ENCODE measurements around the gene COPRS. TPM values are rescaled to one million over a fixed set of nuclear protein-coding genes. Genes with fewer than 3 reads are reported as not detected.

The COPRS gene
- total RNA-seq, 4 donors from 2014 or later = 72.1 to 117 (median 83.1) TPM

DNA sequence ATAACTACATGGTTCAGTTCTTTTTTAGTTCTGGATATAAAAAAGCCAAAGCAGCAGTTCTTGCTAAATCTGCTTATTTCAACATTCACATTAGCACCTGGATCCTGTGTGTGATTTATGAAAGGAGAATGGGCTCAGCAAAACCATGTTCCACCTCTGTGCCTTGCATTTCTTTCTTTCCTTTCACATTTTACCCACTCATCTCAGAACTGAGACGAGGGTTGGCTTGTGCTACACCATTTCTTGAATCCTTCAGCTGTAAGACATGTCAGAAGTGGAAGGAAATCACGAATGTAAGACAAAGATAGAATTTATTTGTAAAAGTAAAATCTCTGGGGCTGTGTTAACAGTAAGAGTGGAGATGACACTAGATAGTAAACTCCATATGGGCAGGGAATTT is 43.6 kb upstream of the COPRS start:
- TF ChIP-seq EP300 (IDR thresholded peaks at IDR 0.05) (no peak), POLR2A (IDR thresholded peaks at IDR 0.05) (no peak)
- TF ChIP-seq, protein P1, sequence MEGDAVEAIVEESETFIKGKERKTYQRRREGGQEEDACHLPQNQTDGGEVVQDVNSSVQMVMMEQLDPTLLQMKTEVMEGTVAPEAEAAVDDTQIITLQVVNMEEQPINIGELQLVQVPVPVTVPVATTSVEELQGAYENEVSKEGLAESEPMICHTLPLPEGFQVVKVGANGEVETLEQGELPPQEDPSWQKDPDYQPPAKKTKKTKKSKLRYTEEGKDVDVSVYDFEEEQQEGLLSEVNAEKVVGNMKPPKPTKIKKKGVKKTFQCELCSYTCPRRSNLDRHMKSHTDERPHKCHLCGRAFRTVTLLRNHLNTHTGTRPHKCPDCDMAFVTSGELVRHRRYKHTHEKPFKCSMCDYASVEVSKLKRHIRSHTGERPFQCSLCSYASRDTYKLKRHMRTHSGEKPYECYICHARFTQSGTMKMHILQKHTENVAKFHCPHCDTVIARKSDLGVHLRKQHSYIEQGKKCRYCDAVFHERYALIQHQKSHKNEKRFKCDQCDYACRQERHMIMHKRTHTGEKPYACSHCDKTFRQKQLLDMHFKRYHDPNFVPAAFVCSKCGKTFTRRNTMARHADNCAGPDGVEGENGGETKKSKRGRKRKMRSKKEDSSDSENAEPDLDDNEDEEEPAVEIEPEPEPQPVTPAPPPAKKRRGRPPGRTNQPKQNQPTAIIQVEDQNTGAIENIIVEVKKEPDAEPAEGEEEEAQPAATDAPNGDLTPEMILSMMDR (IDR thresholded peaks at IDR 0.05) = no peak
- no peak overlapping the region for H3K4me3 ChIP-seq
- H3K4me1 ChIP-seq = peaks cover 0 to 42% (median 14%) of the 10 kb centered on the region in 4 donors
- WGBS, 2 donors = 68 to 73% methylated on average over 2 of the region's 2 CpGs
- DNase-seq (ENCODE audit: low spot score in 2 of 2) = no peak
- no peak overlapping the region for H3K27ac ChIP-seq
- H3K27me3 ChIP-seq = no peaks in the 10 kb centered on the region
- peaks cover 0 to 18% (median 0%) of the 10 kb centered on the region in 3 donors for H3K36me3 ChIP-seq
- H3K9me3 ChIP-seq = no peaks in the 10 kb centered on the region

DNA sequence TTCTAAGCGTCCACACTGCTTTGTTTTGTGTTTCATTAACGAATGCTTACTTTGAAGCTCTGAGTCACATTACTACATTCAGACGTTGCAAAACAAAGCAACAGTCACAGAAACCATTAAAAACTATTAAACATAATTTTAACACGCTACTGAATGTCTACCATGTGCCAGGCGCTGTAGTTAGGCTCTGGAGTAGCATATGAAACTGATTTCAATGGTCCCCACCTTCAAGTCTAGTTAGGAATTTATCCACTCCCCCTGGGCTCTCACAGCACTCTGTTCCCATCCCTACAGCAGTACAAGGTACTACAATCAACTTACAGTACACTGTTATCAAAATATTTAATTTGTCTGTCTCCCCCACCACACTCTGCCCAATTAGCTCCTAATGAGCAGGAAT is 41.8 kb upstream of the COPRS start:
- Histone ChIP-seq H3K4me1 (peaks cover 0 to 36% (median 14%) of the 10 kb centered on the region in 4 donors), H3K27ac (peak overlapping the region in 3 of 4 donors; percentile 52 to 85 (median 60)), H3K36me3 (peaks cover 0 to 34% (median 3%) of the 10 kb centered on the region in 3 donors), H3K27me3 (no peaks in the 10 kb centered on the region), H3K4me3 (peak overlapping the region; percentile 52 to 89 (median 68)), H3K9me3 (no peaks in the 10 kb centered on the region)
- WGBS, 2 donors = 12% methylated on average over 5 of the region's 5 CpGs
- no peak for DNase-seq (ENCODE audit: low spot score in 2 of 2)
- TF ChIP-seq, protein P1 (IDR thresholded peaks at IDR 0.05) = no peak
- TF ChIP-seq EP300 (IDR thresholded peaks at IDR 0.05) = no peak
- TF ChIP-seq POLR2A (IDR thresholded peaks at IDR 0.05) = no peak

DNA sequence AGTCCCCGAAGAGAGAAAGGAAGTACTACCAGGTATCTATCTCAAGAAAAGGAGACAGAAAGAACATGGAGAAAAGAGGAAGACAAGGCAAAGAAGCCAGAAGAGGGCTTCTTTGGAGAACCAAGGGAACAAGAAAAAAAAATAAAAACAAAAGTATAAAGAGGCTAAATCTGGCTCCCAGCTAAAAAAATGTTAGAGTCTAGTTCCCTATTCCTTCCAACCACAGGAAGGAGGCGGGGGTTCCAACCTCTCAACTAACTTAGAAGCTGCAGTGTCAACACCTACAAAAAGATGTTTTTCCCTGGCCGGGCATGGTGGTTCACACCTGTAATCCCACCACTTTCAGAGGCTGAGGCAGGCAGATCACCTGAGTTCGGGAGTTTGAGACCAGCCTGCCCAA is 29.1 kb upstream of the COPRS start:
- Histone ChIP-seq H3K4me1 (no peaks in the 10 kb centered on the region), H3K27me3 (no peaks in the 10 kb centered on the region), H3K36me3 (peaks cover 0 to 100% (median 17%) of the 10 kb centered on the region in 3 donors), H3K27ac (no peak overlapping the region), H3K9me3 (no peaks in the 10 kb centered on the region), H3K4me3 (no peak overlapping the region)
- DNase-seq (ENCODE audit: low spot score in 2 of 2) = peak in 1 of 2 donors; percentile 7
- WGBS, 2 donors = 80 to 81% methylated on average over 4 of the region's 4 CpGs
- TF ChIP-seq, protein P1 (IDR thresholded peaks at IDR 0.05) = no peak
- no peak for TF ChIP-seq POLR2A (IDR thresholded peaks at IDR 0.05)
- TF ChIP-seq EP300 (IDR thresholded peaks at IDR 0.05) = no peak

DNA sequence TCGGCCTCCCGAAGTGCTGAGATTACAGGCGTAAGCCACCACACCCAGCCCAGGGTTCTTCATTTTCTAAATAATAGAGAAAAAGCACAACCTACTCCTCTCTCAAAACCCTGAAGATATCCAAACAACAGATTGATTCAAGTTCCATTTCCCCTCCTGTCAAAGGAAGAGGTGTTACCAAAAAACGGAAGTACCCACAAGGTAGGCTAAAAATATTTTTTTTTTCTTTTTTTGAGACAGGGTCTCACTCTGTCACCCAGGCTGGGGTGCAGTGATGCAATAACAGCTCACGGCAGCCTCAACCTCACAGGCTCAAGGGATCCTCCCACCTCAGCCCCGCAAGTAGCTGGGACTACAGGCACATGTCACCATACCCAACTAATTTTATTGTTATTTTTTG is 23.5 kb upstream of the COPRS start:
- peaks cover 0 to 5% (median 0%) of the 10 kb centered on the region in 4 donors for H3K4me1 ChIP-seq
- 86 to 92% methylated on average over 6 of the region's 6 CpGs for WGBS, 2 donors
- H3K36me3 ChIP-seq = peaks cover 0 to 99% (median 25%) of the 10 kb centered on the region in 3 donors
- H3K27me3 ChIP-seq = no peaks in the 10 kb centered on the region
- H3K27ac ChIP-seq = no peak overlapping the region
- H3K9me3 ChIP-seq = no peaks in the 10 kb centered on the region
- no peak for DNase-seq (ENCODE audit: low spot score in 2 of 2)
- H3K4me3 ChIP-seq = no peak overlapping the region
- TF ChIP-seq, protein P1 (IDR thresholded peaks at IDR 0.05) = no peak
- no peak for TF ChIP-seq EP300 (IDR thresholded peaks at IDR 0.05)
- TF ChIP-seq POLR2A (IDR thresholded peaks at IDR 0.05) = no peak

DNA sequence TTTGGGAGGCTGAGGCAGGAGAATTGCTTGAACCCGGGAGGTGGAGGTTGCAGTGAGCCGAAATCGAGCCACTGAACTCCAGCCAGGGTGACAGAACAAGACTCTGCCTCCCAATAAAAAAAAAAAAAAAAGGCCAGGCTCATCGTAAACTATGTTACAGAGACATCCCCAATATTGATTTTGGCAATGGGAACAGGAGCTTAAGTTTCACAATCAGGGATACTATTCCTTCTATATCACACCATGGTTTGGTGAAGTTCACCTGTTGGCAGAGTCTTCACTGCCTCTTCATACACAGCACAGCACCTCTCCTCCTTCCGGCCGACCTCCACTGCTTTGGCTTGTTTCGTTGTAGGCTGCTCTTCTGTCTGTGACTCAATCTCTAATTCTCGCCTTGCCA is 21.3 kb upstream of the COPRS start:
- TF ChIP-seq EP300 (IDR thresholded peaks at IDR 0.05) (no peak), POLR2A (IDR thresholded peaks at IDR 0.05) (no peak)
- TF ChIP-seq, protein P1 (IDR thresholded peaks at IDR 0.05) = no peak
- H3K36me3 ChIP-seq = peaks cover 0 to 99% (median 30%) of the 10 kb centered on the region in 3 donors
- no peak overlapping the region for H3K27ac ChIP-seq
- no peaks in the 10 kb centered on the region for H3K9me3 ChIP-seq
- H3K4me3 ChIP-seq = no peak overlapping the region
- peaks cover 0 to 5% (median 0%) of the 10 kb centered on the region in 4 donors for H3K4me1 ChIP-seq
- no peaks in the 10 kb centered on the region for H3K27me3 ChIP-seq
- 92 to 94% methylated on average over 8 of the region's 8 CpGs for WGBS, 2 donors
- DNase-seq (ENCODE audit: low spot score in 2 of 2) = no peak
